Heart right ventricle (tissue), 16 donors: ENCODE data around the gene TRIM44. TPM values are rescaled to one million over a fixed set of nuclear protein-coding genes. Genes with fewer than 3 reads are reported as not detected.

Experiments used
- ATAC-seq, 8 donors: fragments of 200-7000 bp; cut with Tn5 transposase; one replicate each; pipeline ENCODE4 v1.9.1; 2020; ENCODE audit warnings: mild to moderate bottlenecking in 8 of 8, moderate library complexity in 8 of 8, moderate number of reproducible peaks in 1 of 8
- DNase-seq, 2 donors: peaks; one replicate each; pipeline ENCODE4 v3.0.0-alpha.2; 2020
- H3K27ac ChIP-seq, 10 donors: fragments of 200-600 bp; sonication (generic) in 2 of 10; one replicate each; pipeline versions ENCODE4 v1.5.0 to v1.8.0; 2020 to 2022; ENCODE audit warnings: mild to moderate bottlenecking in 3 of 10
- H3K27me3 ChIP-seq, 7 donors: fragments of 200-600 bp; one replicate each; pipeline ENCODE4 v1.8.0; 2021 to 2022; ENCODE audit warnings: mild to moderate bottlenecking in 2 of 7
- H3K36me3 ChIP-seq, 9 donors: fragments of 200-600 bp; sonication (generic) in 1 of 9; one replicate each; pipeline versions ENCODE4 v1.5.0 to v1.8.0; 2020 to 2022; ENCODE audit warnings: mild to moderate bottlenecking in 2 of 9
- H3K4me1 ChIP-seq, 9 donors: fragments of 200-600 bp; sonication (generic) in 1 of 9; one replicate each; pipeline versions ENCODE4 v1.5.0 to v1.8.0; 2020 to 2022; ENCODE audit warnings: mild to moderate bottlenecking in 4 of 9
- H3K4me3 ChIP-seq, 10 donors: fragments of 200-600 bp; sonication (generic) in 2 of 10; one replicate each; pipeline versions ENCODE4 v1.5.0 to v1.8.0; 2020 to 2022; ENCODE audit warnings: mild to moderate bottlenecking in 7 of 10, moderate library complexity in 2 of 10
- H3K9me3 ChIP-seq, 11 donors: fragments of 200-600 bp in 10 of 11; sonication (generic) in 2 of 11; one replicate each; pipeline versions ENCODE4 v1.5.0 to v1.8.0; 2013 to 2022; ENCODE audit warnings: mild to moderate bottlenecking in 2 of 11, control low read depth in 1 of 11, moderate library complexity in 1 of 11
- WGBS, 2 donors: extraction: QIAGEN DNeasy Blood & Tissue Kit; methylation state at CpG; one replicate each; pipeline ENCODE4 v1.1.7; 2013; ENCODE audit warnings: inconsistent platforms in 1 of 2; 5-methylcytosine and 5-hydroxymethylcytosine counted together
- intact Hi-C, 10 donors: fragments of 100-400 bp; cut with DNase I; formaldehyde crosslinking; loops; one replicate each; pipeline versions ENCODE4 v1.11.1 to v1.14.2; 2022
- polyA plus RNA-seq, 2 donors: library from polyadenylated mRNA; stranded (reverse); fragments of 200-250 nt; gene quantifications; one replicate each; pipeline ENCODE4 v1.2.3, GENCODE V29; 2013
- total RNA-seq, 10 donors: library from RNA; stranded (reverse); fragmentation: NEBNext Ultra II Directional in 3 of 10; extraction: Animal tissue kit (Norgen Biotek cat#: 25700) in 3 of 10; gene quantifications; one replicate each; pipeline versions ENCODE4 v1.2.1 to v1.2.4, GENCODE V29; 2021 to 2023
- TF ChIP-seq, protein P1 (sequence below), 9 donors: fragments of 200-600 bp; sonication (generic) in 2 of 9; IDR thresholded peaks; one replicate each; pipeline versions ENCODE4 v1.5.0 to v1.8.0; 2021 to 2022; ENCODE audit warnings: antibody characterized with exemption in 9 of 9, mild to moderate bottlenecking in 5 of 9, moderate library complexity in 1 of 9
- donor health status: Arrhythmogenic right ventricular cardiomyopathy.
- donor health status: ischemic (EF 13 %, LVEDD 7.1; RV severe dilation, severe dysfunction).
- donor health status: healthy with polysubstance abuse.
- donor health status: DM: no; HTN: yes; CAD: no.
- donor health status: DM: no; HTN: no; CAD: no.
- donor health status: ischemic (EF 25% LVEDD 6.9; RV normal size, moderate dysfunction).
- donor health status: ischemic (EF 25% LVEDD 5.7; RV mildly dilated, moderate dysfunction).
- donor health status: healthy.
- donor health status: DM: yes; HTN: yes; CAD: no.
- donor health status: Ischemic cardiomyopathy.
- donor health status: ischemic (EF 35%, LVEDD 5.7; RV mildly dilated, moderate dysfunction).
- donor health status: nonischemic (EF 11% LVEDD 7.7; RV severe dilation, severe dysfunction).
- donor health status: DM: yes; HTN: yes; CAD: no.
- donor health status: PGD.
- donor health status: ischemic (EF 29% LVEDD 5.4; RV normal size, mild dysfunction).
- donor health status: nonischemic (EF 23%, LVEDD 6.1; RV moderate dilation, normal function).

TRIM44 gene
- total and polyA plus RNA-seq, 12 donors: 6.4 to 59.2 (median 44.5) TPM

- intact Hi-C loops: no loop called here
- H3K4me1 ChIP-seq: peaks cover 0 to 41% (median 23%) of the 10 kb centered on the region in 9 donors
- TF ChIP-seq, protein P1, sequence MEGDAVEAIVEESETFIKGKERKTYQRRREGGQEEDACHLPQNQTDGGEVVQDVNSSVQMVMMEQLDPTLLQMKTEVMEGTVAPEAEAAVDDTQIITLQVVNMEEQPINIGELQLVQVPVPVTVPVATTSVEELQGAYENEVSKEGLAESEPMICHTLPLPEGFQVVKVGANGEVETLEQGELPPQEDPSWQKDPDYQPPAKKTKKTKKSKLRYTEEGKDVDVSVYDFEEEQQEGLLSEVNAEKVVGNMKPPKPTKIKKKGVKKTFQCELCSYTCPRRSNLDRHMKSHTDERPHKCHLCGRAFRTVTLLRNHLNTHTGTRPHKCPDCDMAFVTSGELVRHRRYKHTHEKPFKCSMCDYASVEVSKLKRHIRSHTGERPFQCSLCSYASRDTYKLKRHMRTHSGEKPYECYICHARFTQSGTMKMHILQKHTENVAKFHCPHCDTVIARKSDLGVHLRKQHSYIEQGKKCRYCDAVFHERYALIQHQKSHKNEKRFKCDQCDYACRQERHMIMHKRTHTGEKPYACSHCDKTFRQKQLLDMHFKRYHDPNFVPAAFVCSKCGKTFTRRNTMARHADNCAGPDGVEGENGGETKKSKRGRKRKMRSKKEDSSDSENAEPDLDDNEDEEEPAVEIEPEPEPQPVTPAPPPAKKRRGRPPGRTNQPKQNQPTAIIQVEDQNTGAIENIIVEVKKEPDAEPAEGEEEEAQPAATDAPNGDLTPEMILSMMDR (IDR thresholded peaks at IDR 0.05): no peak
- DNase-seq (no peak), ATAC-seq (peak in 3 of 8 donors; percentile 33 to 56 (median 49))
- H3K9me3 ChIP-seq: no peaks in the 10 kb centered on the region
- H3K27me3 ChIP-seq: no peaks in the 10 kb centered on the region
- peaks cover 0 to 33% (median 8%) of the 10 kb centered on the region in 9 donors for H3K36me3 ChIP-seq
- H3K4me3 ChIP-seq: no peak overlapping the region
- WGBS, 2 donors: 62 to 78% methylated on average over 2 of the region's 2 CpGs
- H3K27ac ChIP-seq: no peak overlapping the region
Observed at GRCh38 chr11:35723913-35724312, 61.3 kb downstream of the TRIM44 start.

DNA sequence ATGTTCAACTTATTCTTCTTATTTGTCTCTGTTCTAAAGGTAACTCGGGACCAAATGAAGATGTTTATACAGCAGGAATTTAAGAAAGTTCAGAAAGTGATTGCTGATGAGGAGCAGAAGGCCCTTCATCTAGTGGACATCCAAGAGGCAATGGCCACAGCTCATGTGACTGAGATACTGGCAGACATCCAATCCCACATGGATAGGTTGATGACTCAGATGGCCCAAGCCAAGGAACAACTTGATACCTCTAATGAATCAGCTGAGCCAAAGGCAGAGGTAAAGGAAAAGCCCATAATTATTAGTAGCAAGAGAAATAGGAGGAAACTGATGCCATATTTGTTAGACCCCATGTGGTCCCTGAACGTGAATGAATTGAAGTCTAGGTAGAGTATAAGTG lies 63.3 kb downstream of the TRIM44 start:
- no peaks in the 10 kb centered on the region for H3K27me3 ChIP-seq
- H3K27ac ChIP-seq: no peak overlapping the region
- ATAC-seq: peak in 3 of 8 donors; percentile 41 to 58 (median 50)
- intact Hi-C loops: no loop called here
- H3K4me1 ChIP-seq: peaks cover 0 to 41% (median 23%) of the 10 kb centered on the region in 9 donors
- peak in 1 of 2 donors; percentile 16 for DNase-seq
- no peak overlapping the region for H3K4me3 ChIP-seq
- WGBS, 2 donors: 80 to 91% methylated on average over 2 of the region's 2 CpGs
- TF ChIP-seq, protein P1 (IDR thresholded peaks at IDR 0.05): no peak
- peaks cover 0 to 16% (median 9%) of the 10 kb centered on the region in 11 donors for H3K9me3 ChIP-seq
- H3K36me3 ChIP-seq: peaks cover 0 to 52% (median 15%) of the 10 kb centered on the region in 9 donors

- no peak for ATAC-seq
- 75 to 76% methylated on average over 1 of the region's 1 CpG for WGBS, 2 donors
- peaks cover 0 to 20% (median 12%) of the 10 kb centered on the region in 11 donors for H3K9me3 ChIP-seq
- H3K27ac ChIP-seq: no peak overlapping the region
- DNase-seq: no peak
- no peak overlapping the region for H3K4me3 ChIP-seq
- TF ChIP-seq, protein P1 (IDR thresholded peaks at IDR 0.05): no peak
- H3K36me3 ChIP-seq: peaks cover 0 to 56% (median 15%) of the 10 kb centered on the region in 9 donors
- intact Hi-C loops: no loop called here
- H3K4me1 ChIP-seq: peaks cover 0 to 29% (median 13%) of the 10 kb centered on the region in 9 donors
- H3K27me3 ChIP-seq: no peaks in the 10 kb centered on the region
Observed at GRCh38 chr11:35727140-35727539, 64.6 kb downstream of the TRIM44 start.

GRCh38 chr11:35730254-35730653 lies 67.7 kb downstream of the TRIM44 start:
- intact Hi-C loops: no loop called here
- Histone ChIP-seq H3K27ac (no peak overlapping the region), H3K4me1 (peaks cover 0 to 15% (median 2%) of the 10 kb centered on the region in 9 donors), H3K36me3 (peaks cover 0 to 56% (median 15%) of the 10 kb centered on the region in 9 donors), H3K4me3 (no peak overlapping the region), H3K9me3 (peaks cover 0 to 20% (median 12%) of the 10 kb centered on the region in 11 donors), H3K27me3 (no peaks in the 10 kb centered on the region)
- ATAC-seq: no peak
- TF ChIP-seq, protein P1 (IDR thresholded peaks at IDR 0.05): no peak
- DNase-seq: no peak
